HL-60 (cell line): ENCODE measurements around the gene MYBPC3.

Source experiments
- GABPA ChIP-seq: IDR thresholded peaks from 2 replicates; pipeline ENCODE4 v1.6.1; 2012; ENCODE audit warnings: low read depth
- TF ChIP-seq, protein P1 (sequence below): IDR thresholded peaks from one replicate; pipeline ENCODE4 v1.5.1; 2011; ENCODE audit warnings: low read length, control low read depth, inconsistent platforms; ENCODE audit not compliant: insufficient read depth
- TF ChIP-seq, protein P2 (sequence below): IDR thresholded peaks from 2 replicates; pipeline ENCODE4 v1.6.1; 2012; ENCODE audit warnings: low read depth; ENCODE audit not compliant: insufficient replicate concordance

DNA sequence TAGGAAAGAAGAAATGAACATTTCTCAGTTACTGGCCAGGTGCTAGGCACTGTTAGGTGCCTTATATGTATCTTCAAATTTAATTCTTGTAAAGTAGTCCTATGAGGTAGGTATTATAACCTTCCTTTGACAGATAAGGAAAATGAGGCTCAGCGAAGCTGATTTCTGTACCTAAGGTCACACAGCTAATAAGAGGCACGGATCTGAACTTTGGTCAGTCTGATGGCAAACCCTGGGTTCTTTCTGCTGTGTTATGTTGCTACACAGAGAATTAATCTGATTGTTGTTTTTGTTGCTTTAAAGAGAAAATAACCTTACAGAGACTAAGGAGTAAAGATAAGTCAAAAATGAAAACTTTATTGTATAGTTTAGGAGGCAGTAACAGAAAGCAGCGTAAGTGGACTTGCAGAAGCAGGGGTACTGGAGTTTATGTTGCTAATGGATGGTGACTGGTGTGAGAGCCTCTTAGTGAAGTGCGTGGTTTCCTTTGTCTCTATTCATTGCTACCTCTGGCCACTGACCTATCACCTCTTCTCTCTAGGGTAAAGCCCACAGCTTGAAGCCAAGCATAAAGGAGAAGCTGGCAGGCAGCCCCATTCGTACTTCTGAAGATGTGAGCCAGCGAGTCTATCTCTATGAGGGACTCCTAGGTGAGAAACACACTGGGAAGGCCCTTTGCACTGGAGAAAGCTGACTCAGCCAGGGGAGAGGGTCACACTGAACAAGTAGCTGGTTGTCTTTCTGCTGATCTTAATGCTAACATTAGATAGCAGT lies 44.3 kb downstream of the MYBPC3 start:
- TF ChIP-seq, protein P1, sequence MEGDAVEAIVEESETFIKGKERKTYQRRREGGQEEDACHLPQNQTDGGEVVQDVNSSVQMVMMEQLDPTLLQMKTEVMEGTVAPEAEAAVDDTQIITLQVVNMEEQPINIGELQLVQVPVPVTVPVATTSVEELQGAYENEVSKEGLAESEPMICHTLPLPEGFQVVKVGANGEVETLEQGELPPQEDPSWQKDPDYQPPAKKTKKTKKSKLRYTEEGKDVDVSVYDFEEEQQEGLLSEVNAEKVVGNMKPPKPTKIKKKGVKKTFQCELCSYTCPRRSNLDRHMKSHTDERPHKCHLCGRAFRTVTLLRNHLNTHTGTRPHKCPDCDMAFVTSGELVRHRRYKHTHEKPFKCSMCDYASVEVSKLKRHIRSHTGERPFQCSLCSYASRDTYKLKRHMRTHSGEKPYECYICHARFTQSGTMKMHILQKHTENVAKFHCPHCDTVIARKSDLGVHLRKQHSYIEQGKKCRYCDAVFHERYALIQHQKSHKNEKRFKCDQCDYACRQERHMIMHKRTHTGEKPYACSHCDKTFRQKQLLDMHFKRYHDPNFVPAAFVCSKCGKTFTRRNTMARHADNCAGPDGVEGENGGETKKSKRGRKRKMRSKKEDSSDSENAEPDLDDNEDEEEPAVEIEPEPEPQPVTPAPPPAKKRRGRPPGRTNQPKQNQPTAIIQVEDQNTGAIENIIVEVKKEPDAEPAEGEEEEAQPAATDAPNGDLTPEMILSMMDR, result no peak
- no peak for TF ChIP-seq GABPA
- TF ChIP-seq, protein P2, sequence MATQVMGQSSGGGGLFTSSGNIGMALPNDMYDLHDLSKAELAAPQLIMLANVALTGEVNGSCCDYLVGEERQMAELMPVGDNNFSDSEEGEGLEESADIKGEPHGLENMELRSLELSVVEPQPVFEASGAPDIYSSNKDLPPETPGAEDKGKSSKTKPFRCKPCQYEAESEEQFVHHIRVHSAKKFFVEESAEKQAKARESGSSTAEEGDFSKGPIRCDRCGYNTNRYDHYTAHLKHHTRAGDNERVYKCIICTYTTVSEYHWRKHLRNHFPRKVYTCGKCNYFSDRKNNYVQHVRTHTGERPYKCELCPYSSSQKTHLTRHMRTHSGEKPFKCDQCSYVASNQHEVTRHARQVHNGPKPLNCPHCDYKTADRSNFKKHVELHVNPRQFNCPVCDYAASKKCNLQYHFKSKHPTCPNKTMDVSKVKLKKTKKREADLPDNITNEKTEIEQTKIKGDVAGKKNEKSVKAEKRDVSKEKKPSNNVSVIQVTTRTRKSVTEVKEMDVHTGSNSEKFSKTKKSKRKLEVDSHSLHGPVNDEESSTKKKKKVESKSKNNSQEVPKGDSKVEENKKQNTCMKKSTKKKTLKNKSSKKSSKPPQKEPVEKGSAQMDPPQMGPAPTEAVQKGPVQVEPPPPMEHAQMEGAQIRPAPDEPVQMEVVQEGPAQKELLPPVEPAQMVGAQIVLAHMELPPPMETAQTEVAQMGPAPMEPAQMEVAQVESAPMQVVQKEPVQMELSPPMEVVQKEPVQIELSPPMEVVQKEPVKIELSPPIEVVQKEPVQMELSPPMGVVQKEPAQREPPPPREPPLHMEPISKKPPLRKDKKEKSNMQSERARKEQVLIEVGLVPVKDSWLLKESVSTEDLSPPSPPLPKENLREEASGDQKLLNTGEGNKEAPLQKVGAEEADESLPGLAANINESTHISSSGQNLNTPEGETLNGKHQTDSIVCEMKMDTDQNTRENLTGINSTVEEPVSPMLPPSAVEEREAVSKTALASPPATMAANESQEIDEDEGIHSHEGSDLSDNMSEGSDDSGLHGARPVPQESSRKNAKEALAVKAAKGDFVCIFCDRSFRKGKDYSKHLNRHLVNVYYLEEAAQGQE, result no peak
